Measurements from ENCODE around the gene SLC13A3.

DNA sequence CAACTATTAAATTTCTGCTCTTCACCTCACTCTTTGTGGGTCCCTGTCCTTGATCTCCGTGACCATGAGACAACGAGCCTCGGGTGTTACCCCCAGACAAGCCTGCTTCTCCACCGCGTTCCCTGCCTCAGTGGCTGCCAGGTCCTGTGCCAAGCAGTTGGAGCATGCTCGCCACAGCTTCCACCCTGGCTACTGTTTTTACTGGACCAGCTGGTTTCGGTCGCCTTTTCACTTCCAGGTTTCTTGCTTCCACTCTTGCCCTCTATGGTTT lies 32.3 kb upstream of the SLC13A3 start:
- TF ChIP-seq POLR2AphosphoS5 (IDR thresholded peaks at IDR 0.05; ENCODE audit: low read depth), result no peak
- TF ChIP-seq, protein P1, sequence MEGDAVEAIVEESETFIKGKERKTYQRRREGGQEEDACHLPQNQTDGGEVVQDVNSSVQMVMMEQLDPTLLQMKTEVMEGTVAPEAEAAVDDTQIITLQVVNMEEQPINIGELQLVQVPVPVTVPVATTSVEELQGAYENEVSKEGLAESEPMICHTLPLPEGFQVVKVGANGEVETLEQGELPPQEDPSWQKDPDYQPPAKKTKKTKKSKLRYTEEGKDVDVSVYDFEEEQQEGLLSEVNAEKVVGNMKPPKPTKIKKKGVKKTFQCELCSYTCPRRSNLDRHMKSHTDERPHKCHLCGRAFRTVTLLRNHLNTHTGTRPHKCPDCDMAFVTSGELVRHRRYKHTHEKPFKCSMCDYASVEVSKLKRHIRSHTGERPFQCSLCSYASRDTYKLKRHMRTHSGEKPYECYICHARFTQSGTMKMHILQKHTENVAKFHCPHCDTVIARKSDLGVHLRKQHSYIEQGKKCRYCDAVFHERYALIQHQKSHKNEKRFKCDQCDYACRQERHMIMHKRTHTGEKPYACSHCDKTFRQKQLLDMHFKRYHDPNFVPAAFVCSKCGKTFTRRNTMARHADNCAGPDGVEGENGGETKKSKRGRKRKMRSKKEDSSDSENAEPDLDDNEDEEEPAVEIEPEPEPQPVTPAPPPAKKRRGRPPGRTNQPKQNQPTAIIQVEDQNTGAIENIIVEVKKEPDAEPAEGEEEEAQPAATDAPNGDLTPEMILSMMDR (IDR thresholded peaks at IDR 0.05; ENCODE audit: insufficient read depth, low read length), result no peak
- TF ChIP-seq, protein P2, sequence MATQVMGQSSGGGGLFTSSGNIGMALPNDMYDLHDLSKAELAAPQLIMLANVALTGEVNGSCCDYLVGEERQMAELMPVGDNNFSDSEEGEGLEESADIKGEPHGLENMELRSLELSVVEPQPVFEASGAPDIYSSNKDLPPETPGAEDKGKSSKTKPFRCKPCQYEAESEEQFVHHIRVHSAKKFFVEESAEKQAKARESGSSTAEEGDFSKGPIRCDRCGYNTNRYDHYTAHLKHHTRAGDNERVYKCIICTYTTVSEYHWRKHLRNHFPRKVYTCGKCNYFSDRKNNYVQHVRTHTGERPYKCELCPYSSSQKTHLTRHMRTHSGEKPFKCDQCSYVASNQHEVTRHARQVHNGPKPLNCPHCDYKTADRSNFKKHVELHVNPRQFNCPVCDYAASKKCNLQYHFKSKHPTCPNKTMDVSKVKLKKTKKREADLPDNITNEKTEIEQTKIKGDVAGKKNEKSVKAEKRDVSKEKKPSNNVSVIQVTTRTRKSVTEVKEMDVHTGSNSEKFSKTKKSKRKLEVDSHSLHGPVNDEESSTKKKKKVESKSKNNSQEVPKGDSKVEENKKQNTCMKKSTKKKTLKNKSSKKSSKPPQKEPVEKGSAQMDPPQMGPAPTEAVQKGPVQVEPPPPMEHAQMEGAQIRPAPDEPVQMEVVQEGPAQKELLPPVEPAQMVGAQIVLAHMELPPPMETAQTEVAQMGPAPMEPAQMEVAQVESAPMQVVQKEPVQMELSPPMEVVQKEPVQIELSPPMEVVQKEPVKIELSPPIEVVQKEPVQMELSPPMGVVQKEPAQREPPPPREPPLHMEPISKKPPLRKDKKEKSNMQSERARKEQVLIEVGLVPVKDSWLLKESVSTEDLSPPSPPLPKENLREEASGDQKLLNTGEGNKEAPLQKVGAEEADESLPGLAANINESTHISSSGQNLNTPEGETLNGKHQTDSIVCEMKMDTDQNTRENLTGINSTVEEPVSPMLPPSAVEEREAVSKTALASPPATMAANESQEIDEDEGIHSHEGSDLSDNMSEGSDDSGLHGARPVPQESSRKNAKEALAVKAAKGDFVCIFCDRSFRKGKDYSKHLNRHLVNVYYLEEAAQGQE (IDR thresholded peaks at IDR 0.05; ENCODE audit: insufficient replicate concordance, low read depth), result no peak
- TF ChIP-seq GABPA (IDR thresholded peaks at IDR 0.05; ENCODE audit: low read depth), result no peak
- TF ChIP-seq SPI1 (IDR thresholded peaks at IDR 0.05; ENCODE audit: borderline replicate concordance, low read depth), result no peak

Data from HL-60 (cell line).